Activated T-helper 9 cell treated with anti-CD3 and anti-CD28 coated beads, Interleukin-2, amount 50 U/mL, for 16 hours (primary cell): Measurements from ENCODE around the gene F12.

Experiments
- DNase-seq: peaks from one replicate; pipeline ENCODE4 v3.0.0-alpha.2; 2020; ENCODE audit warnings: low read depth

Gene F12

GRCh38 chr5:177409043-177409801, at the start of gene F12:
Gene F12 (minus strand): TSS chr5:177409564. CDS start chr5:177409527, 37 bp downstream.
- DNase-seq, result no peak

GRCh38 chr5:177458912-177459350, 49.6 kb upstream of the F12 start:
- no peak for DNase-seq

- no peak for DNase-seq
Observed at GRCh38 chr5:177457852-177458681, 48.7 kb upstream of the F12 start.

- no peak for DNase-seq
Observed at GRCh38 chr5:177456976-177457851, 47.9 kb upstream of the F12 start.

- no peak for DNase-seq
Observed at GRCh38 chr5:177456591-177456964, 47.2 kb upstream of the F12 start.

GRCh38 chr5:177455661-177456590, 46.6 kb upstream of the F12 start:
- DNase-seq, result peak; percentile 95

- DNase-seq, result peak; percentile 89
Observed at GRCh38 chr5:177455036-177455660, 45.8 kb upstream of the F12 start.

GRCh38 chr5:177454397-177455035, 45.2 kb upstream of the F12 start:
- peak; percentile 94 for DNase-seq

- no peak for DNase-seq
Observed at GRCh38 chr5:177453852-177454396, 44.6 kb upstream of the F12 start.

- DNase-seq, result no peak
Observed at GRCh38 chr5:177452688-177453638, 43.6 kb upstream of the F12 start.

- DNase-seq, result no peak
Observed at GRCh38 chr5:177450667-177451424, 41.5 kb upstream of the F12 start.

GRCh38 chr5:177449140-177450061, 40.0 kb upstream of the F12 start:
- no peak for DNase-seq

- no peak for DNase-seq
Observed at GRCh38 chr5:177448244-177448950, 39.0 kb upstream of the F12 start.

- DNase-seq, result no peak
Observed at GRCh38 chr5:177447611-177448243, 38.4 kb upstream of the F12 start.

GRCh38 chr5:177447066-177447610, 37.8 kb upstream of the F12 start:
- DNase-seq, result peak; percentile 60
